GM18861 (cell line): ENCODE data around the gene SNUPN.
"Not testable (repeated sequence)": the region's sequence is repeated elsewhere in the genome, so short reads cannot be mapped to it uniquely, and the experiment has no call there.

Experiments
- ATAC-seq: cut with Tn5 transposase; IDR thresholded peaks from one replicate; pipeline ENCODE4 v1.9.1; 2021; ENCODE audit not compliant: unreplicated experiment

The SNUPN gene

GRCh38 chr15:75637245-75638009 is 11.9 kb upstream of the SNUPN start:
- ATAC-seq: no peak

GRCh38 chr15:75636026-75636425 is 10.5 kb upstream of the SNUPN start:
- no peak for ATAC-seq

GRCh38 chr15:75633922-75634321 is 8.4 kb upstream of the SNUPN start:
- not testable (repeated sequence) for ATAC-seq

GRCh38 chr15:75631935-75632334 is 6.4 kb upstream of the SNUPN start:
- no peak for ATAC-seq

GRCh38 chr15:75622505-75622904 is 3.0 kb downstream of the SNUPN start:
- ATAC-seq: no peak

GRCh38 chr15:75620841-75621391 is 4.6 kb downstream of the SNUPN start:
- ATAC-seq: no peak

GRCh38 chr15:75620058-75620820 is 5.3 kb downstream of the SNUPN start:
- no peak for ATAC-seq

- ATAC-seq: no peak
Measured at GRCh38 chr15:75616766-75617165, 8.8 kb downstream of the SNUPN start.

GRCh38 chr15:75606711-75607699 is 18.5 kb downstream of the SNUPN start:
- ATAC-seq: no peak

- no peak for ATAC-seq
Measured at GRCh38 chr15:75606026-75606425, 19.5 kb downstream of the SNUPN start.

GRCh38 chr15:75599401-75599800 is 26.1 kb downstream of the SNUPN start:
- ATAC-seq: no peak

- no peak for ATAC-seq
Measured at GRCh38 chr15:75598361-75598760, 27.2 kb downstream of the SNUPN start.

GRCh38 chr15:75597667-75598341 is 27.7 kb downstream of the SNUPN start:
- ATAC-seq: no peak

- ATAC-seq: no peak
Measured at GRCh38 chr15:75596703-75597345, 28.7 kb downstream of the SNUPN start.

GRCh38 chr15:75594276-75594675 is 31.2 kb downstream of the SNUPN start:
- no peak for ATAC-seq

GRCh38 chr15:75591655-75592364 is 33.7 kb downstream of the SNUPN start:
- ATAC-seq: no peak

- no peak for ATAC-seq
Measured at GRCh38 chr15:75590239-75590638, 35.3 kb downstream of the SNUPN start.

GRCh38 chr15:75589071-75589470 is 36.5 kb downstream of the SNUPN start:
- ATAC-seq: no peak

- not testable (repeated sequence) for ATAC-seq
Measured at GRCh38 chr15:75586422-75586821, 39.1 kb downstream of the SNUPN start.
